Mucosa of descending colon (tissue), 3 donors: ENCODE data around the gene MAP7D1. TPM values are rescaled to one million over a fixed set of nuclear protein-coding genes. Genes with fewer than 3 reads are reported as not detected.
"Not testable (repeated sequence)": the region's sequence is repeated elsewhere in the genome, so short reads cannot be mapped to it uniquely, and the experiment has no call there.

ENCODE experiments used
- ATAC-seq: fragments of 200-7000 bp; cut with Tn5 transposase; one replicate; pipeline ENCODE4 v1.9.1; 2020; ENCODE audit warnings: mild to moderate bottlenecking, moderate library complexity
- DNase-seq, 3 donors: peaks; one replicate each; pipeline ENCODE4 v3.0.0-alpha.2; 2020
- H3K36me3 ChIP-seq: fragments of 200-600 bp; one replicate; pipeline ENCODE4 v1.8.0; 2021; ENCODE audit warnings: low read depth, mild to moderate bottlenecking
- H3K4me1 ChIP-seq: fragments of 200-600 bp; one replicate; pipeline ENCODE4 v1.8.0; 2021; ENCODE audit warnings: low read depth, mild to moderate bottlenecking
- H3K4me3 ChIP-seq: fragments of 200-600 bp; one replicate; pipeline ENCODE4 v1.8.0; 2021; ENCODE audit warnings: mild to moderate bottlenecking
- H3K9me3 ChIP-seq: fragments of 200-600 bp; one replicate; pipeline ENCODE4 v1.8.0; 2021; ENCODE audit warnings: mild to moderate bottlenecking
- CTCF ChIP-seq: fragments of 200-600 bp; IDR thresholded peaks from one replicate; pipeline ENCODE4 v1.8.0; 2022; ENCODE audit warnings: antibody characterized with exemption, mild to moderate bottlenecking
- intact Hi-C, 2 donors: fragments of 100-400 bp; cut with DNase I in 1 of 2; cut with micrococcal nuclease in 1 of 2; formaldehyde crosslinking; loops; one replicate each; pipeline versions ENCODE4 v1.11.0 to v1.11.1; 2022; cut with DNase I, micrococcal nuclease
- total RNA-seq, 3 donors: library from RNA; stranded (reverse); fragmentation: NEBNext Ultra II Directional in 2 of 3; extraction: Animal tissue kit (Norgen Biotek cat#: 25700) in 2 of 3; gene quantifications; one replicate each; pipeline versions ENCODE4 v1.2.1 to v1.2.4, GENCODE V29; 2021 to 2023
- donor health status: DM: no; HTN: no; CAD: no; lungs with moderate emphysema.
- donor health status: DM: no; HTN: no; CAD: no.
- donor health status: DM: no; HTN: yes; CAD: no.

The MAP7D1 gene
- total RNA-seq, 3 donors from 2014 or later: 41.5 to 161 (median 61.9) TPM

GRCh38 chr1:36217670-36218069, 61.7 kb downstream of the MAP7D1 start:
- H3K4me3 ChIP-seq: no peak overlapping the region
- ATAC-seq (no peak), DNase-seq (no peak)
- no peaks in the 10 kb centered on the region for H3K36me3 ChIP-seq
- H3K9me3 ChIP-seq: no peaks in the 10 kb centered on the region
- intact Hi-C loops: no loop called here
- H3K4me1 ChIP-seq: peaks cover 3% of the 10 kb centered on the region
- TF ChIP-seq CTCF: no peak

- ATAC-seq, H3K4me3 ChIP-seq, H3K36me3 ChIP-seq, H3K9me3 ChIP-seq, DNase-seq, intact Hi-C loops: not testable (repeated sequence)
- peaks cover 24% of the 10 kb centered on the region for H3K4me1 ChIP-seq
Observed at GRCh38 chr1:36221901-36222300, 65.9 kb downstream of the MAP7D1 start.

- intact Hi-C loops: no loop called here
- ATAC-seq (no peak), DNase-seq (peak in 2 of 3 donors; percentile 14 to 35)
- peaks cover 4% of the 10 kb centered on the region for H3K36me3 ChIP-seq
- H3K9me3 ChIP-seq: no peaks in the 10 kb centered on the region
- no peak overlapping the region for H3K4me3 ChIP-seq
- H3K4me1 ChIP-seq: peaks cover 24% of the 10 kb centered on the region
- TF ChIP-seq CTCF: no peak
Observed at GRCh38 chr1:36222481-36223380, 66.8 kb downstream of the MAP7D1 start.

GRCh38 chr1:36223381-36223995, 67.5 kb downstream of the MAP7D1 start:
- H3K4me3 ChIP-seq: peak overlapping the region; percentile 46
- peaks cover 4% of the 10 kb centered on the region for H3K36me3 ChIP-seq
- DNase-seq (peak in 1 of 3 donors; percentile 48), ATAC-seq (peak; percentile 23)
- no peaks in the 10 kb centered on the region for H3K9me3 ChIP-seq
- H3K4me1 ChIP-seq: peaks cover 24% of the 10 kb centered on the region
- intact Hi-C loops: no loop called here
- TF ChIP-seq CTCF: no peak

- Histone ChIP-seq H3K4me3 (peak within 1 kb of the TSS; percentile 73), H3K36me3 (peaks cover 4% of the 10 kb centered on the region), H3K9me3 (no peaks in the 10 kb centered on the region), H3K4me1 (peaks cover 24% of the 10 kb centered on the region)
- intact Hi-C loops: no loop called here
- ATAC-seq (peak; percentile 95), DNase-seq (peak; percentile 99 to 100 (median 100))
- peak; percentile 12 for TF ChIP-seq CTCF
Observed at GRCh38 chr1:36223996-36224536, 68.1 kb downstream of the MAP7D1 start, which contains the start of gene THRAP3. THRAP3 (plus strand) TSS chr1:36224443; CDS start chr1:36282564, 58,121 bp downstream.
